GM18519 (cell line): ENCODE measurements around the gene FYN.
"Not testable (repeated sequence)": the region's sequence is repeated elsewhere in the genome, so short reads cannot be mapped to it uniquely, and the experiment has no call there.

ENCODE experiments used
- ATAC-seq: cut with Tn5 transposase; IDR thresholded peaks from one replicate; pipeline ENCODE4 v1.9.1; 2021; ENCODE audit warnings: mild to moderate bottlenecking, moderate library complexity; ENCODE audit not compliant: unreplicated experiment, low FRiP score

Gene FYN

DNA sequence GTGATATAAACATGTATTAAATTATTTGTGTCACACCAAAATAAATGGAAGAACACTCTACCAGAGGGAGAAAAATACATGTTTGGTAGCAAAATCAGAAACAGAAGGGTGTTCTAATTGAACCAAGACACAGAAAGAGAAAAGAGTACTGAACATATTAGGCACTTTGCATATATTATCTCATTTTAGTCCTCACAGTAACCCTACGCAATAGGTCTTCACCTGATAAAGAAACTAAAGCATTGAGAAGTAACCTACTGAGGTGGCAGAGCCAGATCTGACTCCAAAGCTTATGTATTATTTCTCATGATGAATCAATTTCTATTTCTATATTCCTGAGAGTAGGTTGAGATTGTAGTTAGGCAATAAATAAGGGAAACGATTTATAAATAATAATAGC lies 77.7 kb downstream of the FYN start:
- no peak for ATAC-seq

DNA sequence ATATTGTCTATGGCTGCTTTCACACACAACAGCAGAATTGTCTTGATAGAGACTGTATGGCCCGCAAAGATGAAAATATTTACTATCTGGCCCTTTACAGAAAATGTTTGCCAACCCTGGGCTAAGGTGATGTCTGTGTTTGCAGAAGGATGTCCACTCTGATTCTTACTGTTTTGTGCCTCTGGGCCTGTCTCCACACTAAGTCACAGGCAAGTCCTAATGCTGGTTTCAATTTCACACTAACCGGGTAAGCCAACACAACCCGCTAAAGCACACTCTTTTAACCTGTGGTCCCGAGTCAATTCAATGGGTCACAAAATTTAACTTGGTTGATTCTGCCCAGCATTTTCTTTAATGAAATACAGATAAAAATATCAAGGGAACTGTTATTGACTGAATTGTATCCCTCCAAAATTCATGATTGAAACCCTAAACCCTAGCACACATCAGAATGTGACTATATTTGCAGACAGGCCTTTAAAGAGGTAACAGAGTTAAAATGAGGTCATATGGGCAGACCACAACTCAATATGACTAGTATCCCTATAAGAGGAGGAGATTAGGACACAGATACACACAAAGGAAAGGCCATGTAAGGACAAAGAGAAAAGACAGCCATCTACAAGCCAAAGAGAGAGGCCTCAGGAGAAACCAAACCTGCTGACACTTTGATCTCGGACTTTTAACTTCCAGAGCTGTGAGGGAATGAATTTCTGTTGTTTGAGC lies 78.4 kb downstream of the FYN start:
- no peak for ATAC-seq

DNA sequence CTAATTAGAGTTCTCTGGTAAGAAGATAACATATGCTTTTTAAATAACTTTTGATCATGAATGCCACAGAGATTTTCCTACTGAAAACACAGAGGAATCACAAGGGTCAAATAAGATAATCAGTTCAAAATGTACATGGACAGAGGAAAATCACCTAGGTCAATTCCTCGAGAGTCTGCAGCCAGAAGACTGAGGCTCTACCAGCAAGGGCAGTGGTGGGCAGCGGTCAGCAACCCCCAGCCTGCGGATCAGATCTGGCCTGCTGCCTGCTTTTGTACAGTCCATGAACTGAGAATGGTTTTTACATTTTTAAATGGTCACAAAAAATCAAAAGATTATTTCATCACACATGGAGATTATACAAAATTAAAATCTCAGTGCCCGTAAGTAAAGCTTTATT lies 79.0 kb downstream of the FYN start:
- ATAC-seq = no peak

DNA sequence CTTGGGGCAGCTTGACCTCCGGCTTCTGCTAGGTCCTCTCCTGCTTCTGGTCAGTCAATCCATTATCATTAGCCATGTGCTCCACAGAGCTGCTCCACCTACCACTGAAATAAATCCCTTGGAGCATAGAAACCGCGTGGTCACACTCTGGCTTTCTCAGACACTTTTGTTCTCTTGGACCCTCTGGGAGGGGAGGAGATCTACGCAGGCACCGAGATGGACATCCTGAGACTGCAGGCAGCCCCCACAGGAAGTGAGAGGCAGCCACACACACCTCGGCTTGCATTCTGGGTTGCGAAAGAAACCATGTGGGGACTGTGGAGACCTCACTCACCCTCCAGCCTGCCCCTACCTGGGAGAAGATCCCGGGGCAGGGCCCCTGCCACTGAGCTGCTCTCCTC lies 79.5 kb downstream of the FYN start:
- ATAC-seq = no peak

DNA sequence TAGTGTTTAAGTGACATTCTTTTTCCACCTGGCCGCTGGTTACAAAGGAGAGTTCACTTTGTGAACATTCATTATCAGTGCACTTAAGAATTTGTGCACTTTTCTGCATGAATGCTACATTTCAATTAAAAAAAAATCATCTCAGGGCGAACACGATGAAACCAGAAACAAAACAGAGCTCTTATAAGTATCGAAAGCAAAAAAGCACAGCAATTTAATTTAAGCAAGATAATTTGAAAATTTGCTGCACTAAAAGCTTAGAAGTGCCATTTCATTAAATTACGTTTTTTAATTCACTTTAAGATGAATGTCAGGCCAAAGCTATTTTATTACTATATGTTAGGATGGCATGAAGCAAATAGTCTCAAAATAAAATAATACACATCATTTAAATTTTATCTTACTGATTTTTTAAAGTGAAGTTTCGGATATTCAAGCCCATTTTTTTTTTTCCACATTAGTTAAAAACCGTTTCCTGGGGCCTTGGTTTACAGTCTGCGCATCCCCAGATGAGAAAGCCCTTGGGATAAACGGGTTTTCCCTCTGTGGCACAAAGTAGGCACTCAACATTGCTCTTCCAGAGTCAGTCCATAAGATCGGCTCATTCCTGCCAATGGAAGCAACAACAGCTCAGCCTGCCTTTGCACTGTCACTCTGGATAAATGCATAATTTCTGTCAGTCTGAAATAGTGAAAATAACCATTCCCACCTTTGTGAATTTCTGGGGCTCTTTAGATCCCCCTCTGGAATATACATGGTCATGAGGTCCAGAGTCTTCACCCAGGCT lies 80.1 kb downstream of the FYN start:
- ATAC-seq = no peak

DNA sequence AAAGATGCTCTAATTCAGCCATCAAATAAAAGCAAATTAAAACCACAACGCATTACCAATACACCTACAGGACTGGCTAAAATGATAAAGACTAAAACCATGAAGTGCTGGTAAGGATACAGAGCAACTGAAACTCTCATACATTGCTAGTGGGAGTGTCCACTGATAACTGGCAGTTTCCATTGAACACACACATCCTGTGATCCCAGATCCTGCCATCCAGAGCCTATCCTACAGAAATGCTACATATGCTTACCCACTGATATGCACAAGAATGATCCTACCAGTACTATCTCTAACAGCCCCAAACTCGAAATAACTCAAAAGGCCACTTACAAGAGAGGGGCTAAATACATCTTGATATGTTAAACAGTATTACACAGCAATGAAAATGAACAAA lies 81.0 kb downstream of the FYN start:
- no peak for ATAC-seq

DNA sequence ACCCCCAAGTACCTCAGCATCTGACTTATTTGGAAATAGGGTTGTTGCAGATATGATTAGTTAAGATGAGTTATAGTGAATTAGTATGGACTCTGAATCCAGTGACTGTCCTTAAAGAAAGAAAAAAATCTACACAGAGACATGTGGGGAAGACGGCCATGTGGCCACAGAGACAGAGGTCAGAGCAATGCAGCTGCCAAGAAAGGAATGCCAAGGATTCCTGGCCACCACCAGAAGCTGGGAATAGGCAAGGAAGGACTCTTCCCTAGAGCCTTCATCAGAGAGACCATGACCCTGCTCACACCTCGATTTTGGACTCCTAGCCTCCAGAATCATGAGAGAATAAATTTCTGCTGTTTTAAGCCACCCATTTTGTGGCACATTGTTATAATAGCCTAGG lies 81.8 kb downstream of the FYN start:
- ATAC-seq = no peak

DNA sequence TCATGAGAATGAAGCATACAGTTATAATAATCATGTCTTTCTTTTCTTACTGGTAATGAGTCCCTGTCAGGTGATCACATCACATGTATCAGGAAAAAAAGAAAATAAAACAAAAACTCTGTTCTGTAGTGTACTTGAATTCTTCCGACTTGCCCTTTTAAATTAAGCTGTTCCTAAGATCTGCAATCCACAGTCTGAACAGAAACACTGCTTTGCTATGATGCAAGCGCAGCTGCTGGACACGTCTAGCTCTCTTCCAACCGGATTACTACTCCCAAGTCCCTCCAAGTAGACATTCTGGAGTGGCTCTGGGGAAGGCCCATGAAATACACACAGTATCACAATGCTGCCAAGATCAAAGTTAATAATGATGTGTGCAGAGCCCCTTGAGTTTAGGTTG lies 83.7 kb downstream of the FYN start:
- no peak for ATAC-seq

DNA sequence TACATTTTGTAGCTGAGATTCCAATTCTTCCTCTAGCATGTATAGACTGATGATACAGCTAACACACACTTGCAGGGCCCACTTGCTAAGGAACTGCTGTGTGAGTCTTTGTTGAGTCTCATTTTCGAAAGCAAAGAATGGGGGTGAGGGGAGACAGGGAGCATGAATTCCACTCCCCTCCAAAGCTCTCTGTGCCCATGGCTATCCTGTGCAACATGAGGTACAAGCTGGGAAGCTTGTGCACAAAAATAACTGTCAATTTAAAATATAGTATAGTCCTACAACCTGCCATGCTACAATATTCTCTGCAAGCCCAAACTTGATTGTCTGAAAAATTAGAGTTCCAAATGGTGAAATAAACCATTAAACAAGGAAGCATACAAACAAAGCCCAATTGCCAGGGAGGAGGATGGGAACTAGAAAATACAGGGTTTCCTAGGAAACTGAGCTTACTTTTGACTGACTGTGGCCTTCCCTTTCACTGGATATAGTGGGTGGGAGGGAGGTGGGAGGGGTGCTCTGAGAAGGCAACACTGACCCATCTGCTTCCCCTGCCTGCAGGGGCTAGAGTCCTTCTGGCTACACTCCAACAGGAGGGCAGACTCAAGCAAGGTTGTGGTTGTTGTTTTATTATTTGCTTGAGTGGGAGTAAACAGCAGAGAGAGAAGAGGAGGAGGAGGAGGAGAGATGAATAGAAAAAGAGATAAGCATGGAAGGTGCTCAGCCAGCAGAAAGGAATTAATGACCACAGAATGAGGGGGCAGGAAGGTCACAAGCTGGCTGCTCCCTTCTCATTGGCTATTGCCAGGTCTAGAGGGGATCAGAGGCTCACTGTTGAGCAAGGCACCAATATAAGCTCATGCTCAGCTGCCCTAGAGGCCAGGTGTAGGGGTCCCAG lies 84.6 kb downstream of the FYN start:
- ATAC-seq = no peak

DNA sequence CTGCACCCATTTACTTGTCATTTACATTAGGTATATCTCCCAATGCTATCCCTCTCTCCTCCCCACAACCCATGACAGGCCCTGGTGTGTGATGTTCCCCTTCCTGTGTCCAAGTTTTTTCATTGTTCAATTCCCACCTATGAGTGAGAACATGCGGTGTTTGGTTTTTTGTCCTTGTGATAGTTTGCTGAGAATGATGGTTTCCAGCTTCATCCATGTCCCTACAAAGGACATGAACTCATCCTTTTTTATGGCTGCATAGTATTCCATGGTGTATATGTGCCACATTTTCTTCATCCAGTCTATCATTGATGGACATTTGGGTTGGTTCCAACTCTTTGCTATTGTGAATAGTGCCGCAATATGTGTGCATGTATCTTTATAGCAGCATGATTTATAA lies 87.1 kb downstream of the FYN start:
- not testable (repeated sequence) for ATAC-seq

- no peak for ATAC-seq
Measured at GRCh38 chr6:111784433-111784832, 88.8 kb downstream of the FYN start.

DNA sequence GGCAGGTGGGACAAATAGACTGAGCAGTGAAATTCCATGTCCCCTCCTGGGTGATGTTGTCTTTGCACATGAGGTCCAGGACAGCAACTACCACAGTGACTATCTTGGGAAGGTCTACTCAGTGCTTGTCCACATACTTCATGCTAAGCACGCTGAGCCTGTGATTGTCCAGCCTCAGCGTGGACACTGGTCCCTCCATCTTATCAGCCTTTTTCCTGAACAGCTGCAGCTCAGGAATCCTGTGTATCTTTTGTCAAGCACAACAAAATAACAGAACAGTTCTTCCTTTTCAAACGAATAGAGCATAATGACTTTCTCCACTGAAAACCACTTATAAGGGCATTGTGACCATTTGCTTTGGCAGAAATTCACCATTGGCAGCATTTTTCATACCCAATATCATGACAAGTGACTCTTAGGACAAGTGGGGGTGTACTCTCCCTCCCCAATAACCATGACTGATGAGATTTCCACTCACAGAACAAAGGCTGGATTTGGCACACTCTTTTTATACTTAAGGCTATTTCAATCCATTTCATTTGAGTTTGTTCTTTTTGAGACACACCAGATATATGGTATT lies 90.3 kb downstream of the FYN start:
- no peak for ATAC-seq

- no peak for ATAC-seq
Measured at GRCh38 chr6:111782192-111782809, 91.0 kb downstream of the FYN start.

DNA sequence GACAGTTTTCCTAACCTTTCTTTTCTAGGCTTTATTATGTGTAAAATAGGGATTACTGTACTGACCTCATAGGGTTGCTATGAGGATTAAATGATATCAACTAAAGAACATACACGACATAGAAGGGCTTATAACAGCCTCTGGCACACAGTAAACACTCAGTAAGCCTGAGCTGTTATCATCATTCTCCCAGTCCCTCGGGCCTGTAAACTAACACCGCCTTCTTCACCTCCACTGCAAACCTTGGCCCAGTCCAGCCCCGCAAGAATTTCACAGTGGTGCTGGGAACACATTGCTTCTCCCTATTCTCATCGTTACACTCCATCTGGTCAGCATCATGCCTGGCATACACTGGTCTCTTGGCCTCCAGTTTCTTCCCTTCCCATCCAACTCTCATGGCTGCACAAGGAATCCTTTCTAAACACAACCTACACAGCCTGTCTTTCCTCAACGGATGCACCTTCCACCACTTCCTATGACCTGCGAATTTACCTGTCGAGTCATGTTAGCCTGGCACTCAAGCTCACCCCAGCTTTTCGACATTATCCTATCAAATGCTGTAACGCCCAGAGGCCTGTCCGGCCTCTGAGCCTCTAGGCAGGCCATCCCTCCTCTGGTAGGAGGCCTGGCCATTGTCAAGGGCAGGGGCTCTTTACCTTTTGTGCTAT lies 92.1 kb downstream of the FYN start:
- no peak for ATAC-seq

- no peak for ATAC-seq
Measured at GRCh38 chr6:111780393-111780792, 92.9 kb downstream of the FYN start.

DNA sequence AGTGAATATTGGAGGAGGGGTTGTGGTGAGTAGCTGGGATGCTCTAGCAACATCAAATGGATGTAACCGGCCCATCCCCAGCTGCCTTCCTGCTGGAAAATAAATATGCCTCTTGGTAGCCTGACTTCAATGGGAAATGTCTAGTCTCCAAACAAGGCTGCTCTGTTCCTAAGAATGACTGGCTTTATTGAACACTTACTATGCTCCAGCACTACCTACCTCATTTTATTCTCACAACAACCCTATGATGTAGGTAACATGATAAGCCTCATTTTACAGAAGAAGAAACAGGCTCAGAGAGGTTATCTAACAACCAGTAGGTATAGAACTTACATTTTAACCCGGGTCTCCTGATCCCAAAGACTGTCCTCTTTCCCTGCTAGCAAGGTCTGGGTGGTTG lies 93.6 kb downstream of the FYN start:
- ATAC-seq = no peak

GRCh38 chr6:111779031-111779430 lies 94.2 kb downstream of the FYN start:
- ATAC-seq = no peak

GRCh38 chr6:111777357-111777756 lies 95.9 kb downstream of the FYN start:
- no peak for ATAC-seq

DNA sequence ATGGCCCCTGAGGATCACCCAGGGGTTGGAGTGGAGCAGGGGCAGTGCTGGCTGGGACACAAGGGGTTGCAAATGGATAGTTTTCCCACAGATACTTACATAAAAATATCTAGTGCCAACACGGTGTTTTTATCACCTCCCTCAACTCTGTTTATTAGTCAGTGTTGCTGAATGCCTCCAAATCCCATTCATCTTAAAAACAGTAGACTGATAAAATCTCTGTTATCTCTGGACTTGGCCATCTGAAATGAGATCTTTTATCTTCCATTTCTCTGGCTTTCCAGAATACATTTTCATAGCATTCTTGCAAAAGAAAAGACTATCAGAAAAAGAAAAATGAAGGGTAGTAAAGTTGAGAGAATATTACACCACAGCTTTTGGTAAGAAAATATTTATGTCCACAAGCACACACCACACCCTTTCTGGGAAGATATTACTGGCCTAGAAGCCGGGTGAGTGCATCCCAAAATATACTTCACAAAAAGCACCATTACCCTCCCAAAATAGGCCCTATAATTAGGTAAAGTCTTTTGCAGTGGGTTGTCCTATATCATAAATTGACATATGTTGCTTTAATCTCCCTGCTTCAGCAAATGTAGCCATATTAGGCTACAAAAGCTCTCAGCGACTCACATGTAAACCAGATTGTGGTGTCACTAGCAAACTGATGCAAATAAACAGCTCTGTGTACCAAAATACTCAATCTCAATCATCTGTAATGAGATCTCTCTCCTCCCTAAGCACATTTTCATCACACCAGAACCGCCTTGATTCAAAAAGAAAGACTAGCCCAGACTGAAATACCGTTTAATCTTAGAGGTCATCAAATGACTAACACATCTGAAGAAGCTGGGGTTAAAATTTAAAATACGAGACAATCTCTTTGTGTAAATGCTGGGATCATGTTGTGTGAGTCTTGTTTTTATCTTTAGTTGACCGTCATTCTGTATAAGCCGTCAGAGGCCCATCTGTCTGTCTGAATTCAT lies 96.7 kb downstream of the FYN start:
- no peak for ATAC-seq
